A549 (cell line): ENCODE results near the gene AKIP1. TPM values are rescaled to one million over a fixed set of nuclear protein-coding genes. Genes with fewer than 3 reads are reported as not detected.

ENCODE experiments used
- ATAC-seq, 2 experiments: fragments of 200-7000 bp in 1 of 2; fragments of >200 bp in 1 of 2; cut with Nextera tagmentation in 1 of 2; cut with Tn5 transposase in 1 of 2; 3 replicates each; pipeline versions ENCODE4 v1.8.0 to v1.9.1; 2018 to 2020; ENCODE audit warnings: mild to moderate bottlenecking in 1 of 2, moderate library complexity in 1 of 2
- CTCF ChIA-PET: fragments of 300-600 bp; sonication (Branson Sonifier 250); formaldehyde crosslinking; extraction: SDS; loops from one replicate; lab custom pipeline; 2021; ENCODE audit warnings: antibody characterized with exemption, inconsistent platforms; lab: Yijun Ruan, JAX
- POLR2A ChIA-PET: fragments of 350-600 bp; formaldehyde crosslinking; extraction: SDS; loops from one replicate; lab custom pipeline; 2021; ENCODE audit warnings: antibody characterized with exemption, inconsistent platforms; lab: Yijun Ruan, JAX
- DNase-seq, 2 experiments: peaks; one replicate each; pipeline versions ENCODE4 v3.0.0 to v3.0.0-alpha.2; 2011 to 2016; ENCODE audit warnings: low read depth in 1 of 2, low spot score in 1 of 2
- FAIRE-seq: peaks from 2 replicates; lab custom pipeline; 2011; peaks lifted over from hg19 to GRCh38; lab: Jason Lieb, UNC
- H3K27ac ChIP-seq, 2 experiments: fragments of >200 bp; sonication (Bioruptor Twin); formaldehyde crosslinking; 3 replicates each; pipeline ENCODE4 v1.5.1; 2016 to 2017
- H3K4me1 ChIP-seq: fragments of >200 bp; sonication (Bioruptor Twin); formaldehyde crosslinking; 3 replicates; pipeline ENCODE4 v1.6.1; 2016
- H3K4me2 ChIP-seq: fragments of >200 bp; sonication (Bioruptor Twin); formaldehyde crosslinking; 3 replicates; pipeline ENCODE4 v1.6.1; 2016
- H3K4me3 ChIP-seq: fragments of >200 bp; sonication (Bioruptor Twin); formaldehyde crosslinking; 3 replicates; pipeline ENCODE4 v1.5.1; 2016
- H3K9me3 ChIP-seq: fragments of >200 bp; sonication (Bioruptor Twin); formaldehyde crosslinking; 3 replicates; pipeline ENCODE4 v1.6.1; 2016
- CTCF ChIP-seq: fragments of >200 bp; sonication (Bioruptor Twin); formaldehyde crosslinking; IDR thresholded peaks from 3 replicates; pipeline ENCODE4 v1.5.1; 2016
- E2F6 ChIP-seq: IDR thresholded peaks from 2 replicates; pipeline ENCODE4 v1.6.1; 2012; ENCODE audit warnings: low read depth, borderline replicate concordance
- EP300 ChIP-seq, 2 experiments: fragments of >200 bp; sonication (Bioruptor Twin); formaldehyde crosslinking; IDR thresholded peaks; 2 replicates in 1 of 2; 3 replicates in 1 of 2; pipeline ENCODE4 v1.6.1; 2016 to 2017
- FOSB ChIP-seq: fragments of 250-450 bp; sonication (Bioruptor Pico); IDR thresholded peaks from 2 replicates; pipeline ENCODE4 v1.5.0; 2020; ENCODE audit warnings: mild to moderate bottlenecking, moderate library complexity
- GATA3 ChIP-seq: IDR thresholded peaks from 2 replicates; pipeline ENCODE4 v1.6.1; 2012; ENCODE audit warnings: borderline replicate concordance
- HMGXB4 ChIP-seq: fragments of 250-450 bp; sonication (Bioruptor Pico); IDR thresholded peaks from 2 replicates; pipeline ENCODE4 v1.5.0; 2021; ENCODE audit warnings: mild to moderate bottlenecking, moderate library complexity, borderline replicate concordance
- HOXA7 ChIP-seq: fragments of 250-450 bp; sonication (Bioruptor Pico); IDR thresholded peaks from 2 replicates; pipeline ENCODE4 v1.5.0; 2020; ENCODE audit warnings: mild to moderate bottlenecking, moderate library complexity
- HOXB13 ChIP-seq: fragments of 250-450 bp; sonication (Bioruptor Pico); IDR thresholded peaks from 2 replicates; pipeline ENCODE4 v1.5.0; 2020; ENCODE audit warnings: low read depth, mild to moderate bottlenecking, moderate library complexity
- HOXB5 ChIP-seq: fragments of 250-450 bp; sonication (Bioruptor Pico); IDR thresholded peaks from 2 replicates; pipeline ENCODE4 v1.5.0; 2020; ENCODE audit warnings: mild to moderate bottlenecking, moderate library complexity
- KDM5A ChIP-seq: fragments of 200-600 bp; sonication (generic); IDR thresholded peaks from 2 replicates; pipeline ENCODE4 v1.6.1; 2016; ENCODE audit warnings: antibody characterized with exemption, mild to moderate bottlenecking
- MAZ ChIP-seq: fragments of 150-350 bp; IDR thresholded peaks from 2 replicates; pipeline ENCODE4 v1.6.1; 2014; ENCODE audit warnings: antibody characterized with exemption, low read depth, low read length, borderline replicate concordance
- NPAS2 ChIP-seq: fragments of 250-450 bp; sonication (Bioruptor Pico); IDR thresholded peaks from 2 replicates; pipeline ENCODE4 v1.8.0; 2022; ENCODE audit warnings: mild to moderate bottlenecking, moderate library complexity, borderline replicate concordance
- RAD21 ChIP-seq, 2 experiments: fragments of >200 bp in 1 of 2; sonication (Bioruptor Twin) in 1 of 2; formaldehyde crosslinking in 1 of 2; IDR thresholded peaks in 1 of 2; conservative IDR thresholded peaks in 1 of 2; 2 replicates in 1 of 2; 3 replicates in 1 of 2; pipeline ENCODE4 v1.6.1; 2012 to 2018; ENCODE audit warnings: inconsistent platforms in 1 of 2
- RFX5 ChIP-seq: fragments of 450-650 bp; IDR thresholded peaks from 2 replicates; pipeline ENCODE4 v1.7.1; 2014; ENCODE audit warnings: antibody characterized with exemption, mild to moderate bottlenecking, moderate library complexity
- SMC3 ChIP-seq: fragments of >200 bp; sonication (Bioruptor Twin); formaldehyde crosslinking; IDR thresholded peaks from 3 replicates; pipeline ENCODE4 v1.6.1; 2018; ENCODE audit warnings: inconsistent platforms
- USF2 ChIP-seq: fragments of 450-650 bp; IDR thresholded peaks from 2 replicates; pipeline ENCODE4 v1.6.1; 2014; ENCODE audit warnings: antibody characterized with exemption
- ZSCAN20 ChIP-seq: fragments of 250-450 bp; sonication (Bioruptor Pico); IDR thresholded peaks from 2 replicates; pipeline ENCODE4 v1.8.0; 2022; ENCODE audit warnings: mild to moderate bottlenecking, moderate library complexity
- WGBS: methylation state at CpG from one replicate; pipeline ENCODE4 v1.1.6; 2017; ENCODE audit errors: missing lambda C conversion rate; 5-methylcytosine and 5-hydroxymethylcytosine counted together
- polyA plus RNA-seq, 4 experiments: library from polyadenylated mRNA; depleted of rRNA in 3 of 4; stranded (reverse); fragments of >200 nt; fragmentation: RNase III in 1 of 4; extraction: RNeasy Plus Mini Kit Qiagen cat#74134 plus additional on column Dnase treatment in 1 of 4; gene quantifications; 2 replicates in 3 of 4; 3 replicates in 1 of 4; pipeline ENCODE4 v1.2.3, GENCODE V29; 2011 to 2017

AKIP1 gene
- polyA plus RNA-seq, 2 of the 4 experiments (the other 2 are of a cell fraction): 57.7 to 66.7 TPM

GRCh38 chr11:8910649-8911026, 351 bp upstream of the AKIP1 start:
- no peak for DNase-seq
- peak; percentile 49 to 51 for ATAC-seq
- POLR2A ChIA-PET: interaction anchor here (0.6 to 3.1 kb wide), 7 partner anchors 9 to 922 kb away, joined by 3 to 22 read pairs (median 6); partner anchors contain the start of genes RPL27A and TRIM66
- peak overlapping the region; percentile 87 for H3K4me3 ChIP-seq
- CTCF ChIA-PET: interaction anchor here (0.6 to 1.3 kb wide), 6 partner anchors 26 to 1389 kb away, joined by 3 read pairs; no protein-coding TSS in a partner anchor
- peak overlapping the region; percentile 94 for H3K4me2 ChIP-seq
- H3K4me1 ChIP-seq: peaks cover 48% of the 10 kb centered on the region
- no peaks in the 10 kb centered on the region for H3K9me3 ChIP-seq
- 0% methylated on average over 5 of the region's 19 CpGs for WGBS
- TF ChIP-seq HOXA7 (no peak), RFX5 (no peak), GATA3 (no peak)
- peak overlapping the region; percentile 98 for H3K27ac ChIP-seq
- FAIRE-seq: no peak

GRCh38 chr11:8913961-8914660, 3.1 kb downstream of the AKIP1 start:
- H3K4me1 ChIP-seq: peaks cover 33% of the 10 kb centered on the region
- DNase-seq (peak; percentile 29 to 40), ATAC-seq (no peak), FAIRE-seq (no peak)
- H3K27ac ChIP-seq: no peak overlapping the region
- H3K4me3 ChIP-seq: no peak overlapping the region
- CTCF ChIA-PET: interaction anchor here (0.6 to 3.3 kb wide), 27 partner anchors 9 to 592 kb away, joined by 3 to 63 read pairs (median 5); partner anchors contain the start of genes C11orf16 and TMEM9B
- H3K9me3 ChIP-seq: no peaks in the 10 kb centered on the region
- TF ChIP-seq KDM5A: no peak
- TF ChIP-seq HMGXB4 (CRISPR knock-in tag): no peak
- no peak for TF ChIP-seq USF2
- no peak for TF ChIP-seq ZSCAN20 (CRISPR knock-in tag)
- peak; percentile 72 for TF ChIP-seq SMC3
- TF ChIP-seq MAZ: no peak
- no peak for TF ChIP-seq NPAS2
- no peak for TF ChIP-seq HOXB5 (CRISPR knock-in tag)
- no peak for TF ChIP-seq RFX5
- peak; percentile 75 to 78 for TF ChIP-seq RAD21 (conservative IDR thresholded peaks at IDR 0.05 in 1 of 2, IDR thresholded peaks at IDR 0.05 in 1 of 2)
- TF ChIP-seq CTCF: peak; percentile 79
- no peak for TF ChIP-seq E2F6
- TF ChIP-seq FOSB (CRISPR knock-in tag): no peak
- no peak for TF ChIP-seq HOXB13 (CRISPR knock-in tag)
- TF ChIP-seq EP300 (IDR thresholded peaks at IDR 0.05): no peak
- 37% methylated on average over 9 of the region's 9 CpGs for WGBS
- POLR2A ChIA-PET: no interaction called here
- H3K4me2 ChIP-seq: peak overlapping the region; percentile 17; the same call in 2 of the 3 replicates
